Limb (tissue), 2 donors: ENCODE measurements around the gene CD40LG.

Experiments used
- DNase-seq, 2 donors: peaks; one replicate each; pipeline ENCODE4 v3.0.0-alpha.2; 2016; ENCODE audit errors: extremely low spot score in 2 of 2

CD40LG gene

DNA sequence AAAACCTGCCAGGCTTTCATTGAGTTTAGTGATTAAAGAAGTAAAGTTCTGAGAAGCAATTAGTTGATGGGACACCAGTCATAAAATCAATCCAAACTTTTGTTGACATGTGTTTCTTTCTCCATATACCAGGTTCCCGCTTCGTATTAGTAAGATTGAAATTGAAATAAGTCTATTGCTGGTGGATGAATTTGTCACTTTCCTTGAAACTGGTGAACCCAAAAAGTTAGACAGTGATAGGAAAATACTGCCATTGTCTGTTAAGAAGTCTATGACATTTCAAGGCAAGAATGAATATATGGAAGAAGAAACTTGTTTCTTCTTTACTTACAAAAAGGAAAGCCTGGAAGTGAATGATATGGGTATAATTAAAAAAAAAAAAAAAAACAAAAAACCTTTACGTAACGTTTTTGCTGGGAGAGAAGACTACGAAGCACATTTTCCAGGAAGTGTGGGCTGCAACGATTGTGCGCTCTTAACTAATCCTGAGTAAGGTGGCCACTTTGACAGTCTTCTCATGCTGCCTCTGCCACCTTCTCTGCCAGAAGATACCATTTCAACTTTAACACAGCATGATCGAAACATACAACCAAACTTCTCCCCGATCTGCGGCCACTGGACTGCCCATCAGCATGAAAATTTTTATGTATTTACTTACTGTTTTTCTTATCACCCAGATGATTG lies at the start of gene CD40LG:
Gene CD40LG, plus strand, starts transcription at position 482 of the 684 bp plus-strand sequence. Its CDS starts 91 bp downstream, at position 573.
- no peak for DNase-seq

DNA sequence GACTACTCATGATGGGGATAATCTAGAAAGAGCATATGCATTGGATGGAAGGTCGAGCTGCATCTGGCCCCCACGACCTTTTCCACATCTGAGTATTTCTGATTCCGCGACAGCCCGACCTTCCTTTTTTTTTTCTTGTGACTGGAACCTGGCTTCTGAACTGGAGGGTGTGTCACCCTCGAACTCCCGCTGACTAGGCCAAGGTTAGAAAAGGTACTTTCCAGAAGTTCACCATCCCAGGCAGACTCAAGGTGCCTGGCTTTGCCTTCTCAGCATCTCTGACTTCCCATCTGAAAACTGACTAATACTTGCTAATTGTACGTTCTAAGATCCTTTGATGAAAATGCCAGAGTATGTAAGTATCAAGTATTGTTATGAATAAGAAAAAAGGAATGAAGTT lies 49.3 kb upstream of the CD40LG start:
- DNase-seq: no peak

DNA sequence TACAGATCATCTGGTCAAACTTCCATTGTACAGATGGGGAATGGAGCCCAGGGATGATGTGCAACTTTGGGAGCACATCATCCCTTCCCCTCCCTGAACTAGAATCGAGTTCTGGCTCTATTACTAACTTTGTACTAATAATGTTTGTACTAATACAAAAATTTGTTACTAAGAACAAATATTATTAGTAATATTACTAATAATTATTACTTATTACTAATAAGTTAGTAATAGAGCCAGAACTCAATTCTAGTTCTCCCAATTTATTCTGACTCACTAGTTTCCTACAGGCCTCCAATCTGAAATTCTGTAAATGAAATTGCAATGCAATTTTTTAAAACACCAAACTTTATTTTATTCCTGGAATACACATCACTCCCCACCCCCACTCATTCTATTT lies 47.9 kb upstream of the CD40LG start:
- no peak for DNase-seq

DNA sequence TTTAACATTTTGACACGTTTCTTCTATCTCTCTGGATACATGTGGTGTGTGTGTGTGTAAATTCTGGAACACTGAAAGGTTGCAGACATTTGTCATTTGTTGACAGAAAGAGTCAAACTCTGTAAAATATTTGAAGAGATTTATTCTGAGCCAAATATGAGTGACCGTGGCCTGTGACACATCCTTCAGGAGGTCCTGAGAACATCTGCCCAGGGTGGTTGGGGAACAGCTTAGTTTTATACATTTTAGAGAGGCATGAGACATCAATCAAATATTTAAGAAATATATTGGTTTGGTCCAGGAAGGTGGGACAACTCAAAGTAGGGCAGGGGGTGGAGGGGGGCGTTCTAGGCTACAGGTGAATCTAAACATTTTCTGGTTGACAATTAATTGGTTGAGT lies 40.7 kb upstream of the CD40LG start:
- no peak for DNase-seq

DNA sequence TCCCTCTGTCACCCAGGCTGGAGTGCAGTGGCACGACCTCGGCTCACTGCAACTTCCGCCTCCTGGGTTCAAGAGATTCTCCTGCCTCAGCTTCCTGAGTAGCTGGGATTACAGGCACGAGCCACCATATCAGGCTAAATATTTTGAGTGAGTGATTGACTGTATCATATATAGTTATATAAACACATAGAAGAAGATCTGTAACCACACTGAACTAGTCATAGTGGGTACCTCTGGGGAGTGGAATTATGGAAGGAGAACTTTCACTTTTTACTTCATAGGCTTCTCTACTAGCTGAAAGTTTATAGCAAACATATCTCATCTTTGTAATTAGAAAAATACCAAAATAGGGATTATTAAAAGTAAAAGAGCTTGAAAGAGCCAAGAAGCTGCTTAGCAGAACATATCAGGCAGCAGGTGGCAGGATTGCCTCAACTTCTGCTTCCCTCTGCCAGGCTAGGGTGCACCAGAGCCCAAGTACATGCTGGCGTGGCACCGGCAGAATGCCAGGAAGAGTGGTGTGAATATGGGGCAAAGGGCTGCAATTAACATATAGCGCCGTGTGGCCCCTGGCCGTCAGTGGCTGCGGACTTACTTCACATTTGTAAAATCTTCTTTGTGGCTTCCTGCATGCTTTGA lies 39.5 kb upstream of the CD40LG start:
- peak in 1 of 2 donors; percentile 20 for DNase-seq

DNA sequence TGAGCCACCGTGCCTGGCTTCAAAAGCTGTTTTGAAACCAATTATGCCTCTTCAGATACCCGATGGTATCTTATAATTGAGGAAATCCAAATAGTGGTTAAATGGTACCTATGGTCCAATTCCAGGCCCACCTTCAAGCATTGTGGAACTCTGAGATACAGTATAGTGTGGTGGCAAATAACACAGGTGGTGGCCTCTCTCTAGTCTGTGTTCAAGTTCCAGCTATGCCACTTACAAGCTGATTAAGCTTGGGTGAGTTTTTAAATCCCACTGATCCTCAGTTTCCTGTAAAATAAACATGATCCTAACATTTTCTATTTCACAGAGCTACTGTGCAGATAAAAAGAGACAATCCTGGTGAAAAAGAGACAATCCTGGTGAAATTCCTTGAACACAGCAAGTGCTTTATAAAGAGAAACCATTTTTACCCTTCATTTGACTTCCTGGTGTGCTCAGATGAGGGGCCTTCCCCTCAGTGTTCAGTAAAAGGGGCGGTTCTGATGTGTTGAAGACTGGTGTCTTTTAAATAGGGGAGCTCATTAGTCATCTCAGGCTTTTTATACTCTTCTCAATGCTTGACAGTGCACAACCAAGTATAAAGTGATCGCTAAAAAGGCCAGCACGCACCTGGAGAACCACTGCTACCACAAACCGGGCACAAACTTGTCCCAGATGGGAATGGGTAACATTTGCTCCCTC lies 30.8 kb upstream of the CD40LG start:
- no peak for DNase-seq

DNA sequence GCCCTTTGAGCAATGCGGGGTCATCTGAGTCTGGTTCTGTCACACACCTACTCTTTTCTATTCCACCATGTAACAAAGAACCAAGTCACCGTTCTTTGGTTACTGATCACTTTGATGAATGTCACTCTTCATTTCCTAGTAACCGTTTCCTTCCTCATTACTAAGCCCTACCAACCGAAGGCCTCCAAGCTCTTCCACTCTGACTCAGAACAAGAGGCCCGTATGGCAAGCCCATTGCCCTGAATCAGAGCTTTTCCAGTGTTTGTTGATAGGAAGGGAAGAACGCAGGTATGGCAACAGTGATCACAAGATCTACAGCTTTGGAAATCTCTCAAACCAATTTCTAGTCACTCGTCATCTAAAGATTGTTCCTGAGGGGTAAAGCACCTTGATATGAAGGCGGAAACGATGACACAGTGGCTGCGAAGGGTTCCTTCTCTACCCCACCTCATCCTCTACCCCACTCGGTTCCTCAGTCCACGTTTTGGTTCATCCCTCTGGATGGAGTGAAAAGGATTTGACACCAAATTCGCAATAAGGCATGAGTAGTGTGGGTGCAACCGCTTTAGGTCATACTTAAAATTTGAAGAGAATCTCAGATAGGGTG lies 28.0 kb upstream of the CD40LG start:
- no peak for DNase-seq

DNA sequence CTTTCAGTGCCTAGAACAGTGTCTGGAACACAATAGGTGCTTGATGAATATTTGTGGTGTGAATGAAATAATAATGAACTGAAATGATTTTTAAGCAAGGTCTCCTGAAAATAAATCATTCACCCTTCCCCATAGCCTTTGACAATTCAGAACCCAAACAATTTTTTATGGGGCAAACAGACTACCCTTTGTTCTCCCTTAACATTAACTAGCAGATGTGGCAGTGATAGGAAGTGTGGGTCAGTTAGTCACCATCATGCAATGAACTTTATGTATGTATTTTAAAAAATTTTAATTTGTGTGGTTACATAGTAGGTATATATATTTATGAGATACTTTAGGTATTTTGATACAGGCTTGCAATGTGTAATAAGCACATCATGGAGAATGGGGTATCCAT lies 27.2 kb upstream of the CD40LG start:
- DNase-seq: no peak

DNA sequence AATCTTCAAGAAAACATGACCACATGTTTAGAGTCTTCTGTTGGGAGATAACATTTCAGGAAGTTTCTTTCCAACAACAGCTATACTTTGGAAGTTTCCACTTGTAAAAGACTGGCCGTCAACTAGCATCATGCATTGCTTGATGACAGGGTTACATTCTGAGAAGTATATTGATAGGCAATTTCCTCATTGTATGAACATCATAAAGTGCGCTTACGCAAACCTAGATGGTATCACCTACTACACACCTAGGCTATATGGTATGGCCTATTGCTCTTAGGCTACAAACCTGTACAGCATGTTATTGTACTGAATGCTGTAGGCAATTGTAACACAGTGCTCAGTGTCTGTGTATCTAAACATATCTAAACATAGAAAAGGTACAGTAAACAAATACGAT lies 25.4 kb upstream of the CD40LG start:
- DNase-seq: no peak

DNA sequence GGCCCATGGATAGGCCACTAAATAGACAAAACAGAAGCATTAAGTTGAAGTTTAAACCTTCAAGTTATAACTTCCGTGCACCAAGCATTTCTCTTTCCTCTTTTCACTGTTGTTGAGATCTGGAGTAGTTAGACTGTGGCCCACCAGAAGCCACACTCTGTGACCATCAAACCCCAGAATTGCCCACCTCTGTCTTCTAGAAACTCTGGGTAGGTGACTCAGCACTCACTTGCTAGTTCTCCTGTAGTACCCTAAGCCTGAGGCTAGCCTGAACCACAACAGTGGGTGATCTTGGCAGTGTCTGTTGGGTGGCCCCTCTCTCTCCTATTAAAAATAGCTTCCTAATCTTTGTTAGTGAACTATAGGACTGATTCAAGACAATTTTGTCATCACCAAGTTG lies 24.6 kb upstream of the CD40LG start:
- no peak for DNase-seq

DNA sequence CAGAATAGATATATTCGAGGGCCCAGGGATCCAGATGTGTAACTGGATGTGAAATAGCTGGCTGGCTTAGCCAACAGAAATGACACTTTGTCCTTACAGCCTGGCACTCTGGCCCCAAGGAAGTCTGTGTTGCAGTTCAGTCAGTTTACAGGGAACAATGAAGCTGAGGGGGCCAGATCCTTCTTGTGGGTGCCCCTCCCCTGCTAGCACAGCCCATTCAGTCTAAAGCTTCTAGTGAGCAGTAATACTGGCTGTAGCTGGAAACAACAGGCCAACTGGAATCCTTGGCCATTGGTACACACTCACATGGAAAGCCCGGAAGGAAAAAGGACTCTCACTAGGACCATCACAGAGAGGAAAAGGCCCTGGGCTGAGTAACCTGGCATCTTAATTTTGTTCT lies 22.7 kb upstream of the CD40LG start:
- DNase-seq: no peak

DNA sequence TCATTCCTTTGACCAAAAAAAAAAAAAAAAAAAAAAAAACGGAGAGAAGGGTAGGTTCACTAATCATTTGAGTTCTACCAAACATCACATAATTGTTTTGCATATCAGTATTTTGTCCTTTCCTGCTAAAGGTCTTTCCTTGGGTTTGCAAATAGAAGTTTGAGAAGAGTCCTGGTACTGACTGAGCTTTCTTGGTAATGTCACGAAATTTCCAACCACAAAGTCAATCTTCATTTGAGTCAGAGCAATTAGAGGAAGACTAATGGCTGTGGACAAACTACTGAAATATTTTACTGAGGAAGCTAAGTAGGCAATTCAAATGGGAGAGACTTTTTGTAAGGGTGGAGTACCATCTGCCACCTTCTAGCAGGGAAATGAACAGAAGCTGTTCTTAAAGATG lies 21.7 kb upstream of the CD40LG start:
- DNase-seq: no peak

DNA sequence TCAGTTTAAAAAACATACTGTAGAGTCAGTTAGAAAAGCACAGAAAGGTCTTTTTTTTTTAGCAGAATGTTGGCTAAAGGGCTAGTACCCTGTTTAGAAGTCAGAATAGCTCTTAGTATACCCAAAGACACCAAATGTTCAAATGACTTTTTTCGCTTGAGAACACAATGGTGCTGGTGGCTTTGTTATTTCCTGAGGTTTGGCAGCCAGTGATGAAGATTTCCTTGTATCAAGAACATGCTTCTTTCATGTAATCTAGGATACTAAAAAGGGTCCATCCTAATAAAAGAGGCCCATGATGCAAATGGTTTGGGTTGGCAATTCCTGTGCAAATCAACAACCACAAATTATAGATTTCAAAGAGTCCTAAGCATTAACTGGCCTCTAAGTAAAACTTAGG lies 21.1 kb upstream of the CD40LG start:
- no peak for DNase-seq

DNA sequence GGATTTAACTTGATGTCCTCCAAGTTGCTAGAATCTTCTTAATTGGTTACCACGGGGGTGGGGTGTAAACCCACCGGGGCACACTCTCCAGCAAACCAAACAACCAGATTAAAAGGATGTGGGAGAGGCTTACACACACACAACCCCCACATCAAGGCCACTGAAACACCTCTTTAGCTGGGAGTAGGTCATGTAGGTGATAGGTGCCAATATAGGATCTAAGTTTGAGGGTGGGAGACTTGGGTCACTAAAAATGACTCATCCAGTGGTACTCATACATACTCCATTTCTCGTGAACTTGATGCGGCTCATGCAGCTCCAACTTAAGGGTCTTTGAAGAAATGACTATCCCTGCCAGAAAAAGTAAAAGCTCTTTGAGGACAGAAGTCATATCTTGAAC lies 20.5 kb upstream of the CD40LG start:
- no peak for DNase-seq

DNA sequence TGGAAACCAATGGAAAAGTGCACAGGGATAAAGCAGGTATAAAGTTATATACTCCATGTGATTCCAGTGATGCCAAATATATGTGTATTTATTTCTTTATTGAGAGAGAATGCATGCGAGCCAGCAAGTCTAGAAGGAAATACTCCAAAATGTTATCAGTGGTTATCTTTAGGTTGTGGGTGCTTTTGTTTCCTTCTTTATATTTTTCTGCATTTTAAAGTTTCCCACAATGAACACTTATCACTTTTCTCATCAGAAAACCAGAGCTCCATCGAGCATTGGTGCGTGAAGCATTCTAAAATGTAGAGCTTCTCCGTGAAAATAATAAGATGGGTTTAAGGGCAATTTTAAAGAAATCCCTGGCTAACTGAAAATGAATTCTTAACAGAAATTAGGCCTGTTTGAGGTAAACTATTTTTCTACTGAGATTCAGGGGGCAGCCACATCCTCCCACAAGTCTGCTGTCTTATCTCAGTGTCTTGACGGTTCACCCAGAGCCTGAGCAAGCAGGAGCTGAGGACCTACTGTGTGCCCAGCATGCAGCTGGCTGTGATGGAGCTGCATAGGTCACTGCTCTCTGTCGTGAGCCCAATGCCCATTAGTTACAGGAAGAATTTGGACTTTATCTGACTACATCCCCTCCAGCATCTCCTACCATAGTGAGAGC lies 18.7 kb upstream of the CD40LG start:
- no peak for DNase-seq

DNA sequence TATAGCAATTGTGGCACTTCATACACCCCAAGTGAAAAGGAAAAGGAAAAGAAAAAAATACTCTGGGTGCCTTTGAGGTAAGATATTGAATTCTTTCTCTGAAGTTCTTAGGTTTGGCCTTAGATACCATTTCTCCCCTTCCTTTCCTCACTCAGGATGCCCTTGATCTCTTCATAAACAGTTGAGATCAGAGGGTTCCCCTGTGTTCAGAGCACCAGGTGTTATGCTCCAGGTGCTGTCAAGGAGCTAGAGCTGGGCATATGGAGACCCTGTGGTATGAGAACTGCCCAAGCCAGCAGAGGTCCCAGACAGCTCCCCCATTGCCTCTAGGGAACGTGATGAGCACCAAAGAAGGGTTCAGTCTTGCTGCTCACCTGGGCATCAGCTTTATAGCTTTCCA lies 17.1 kb upstream of the CD40LG start:
- DNase-seq: no peak

DNA sequence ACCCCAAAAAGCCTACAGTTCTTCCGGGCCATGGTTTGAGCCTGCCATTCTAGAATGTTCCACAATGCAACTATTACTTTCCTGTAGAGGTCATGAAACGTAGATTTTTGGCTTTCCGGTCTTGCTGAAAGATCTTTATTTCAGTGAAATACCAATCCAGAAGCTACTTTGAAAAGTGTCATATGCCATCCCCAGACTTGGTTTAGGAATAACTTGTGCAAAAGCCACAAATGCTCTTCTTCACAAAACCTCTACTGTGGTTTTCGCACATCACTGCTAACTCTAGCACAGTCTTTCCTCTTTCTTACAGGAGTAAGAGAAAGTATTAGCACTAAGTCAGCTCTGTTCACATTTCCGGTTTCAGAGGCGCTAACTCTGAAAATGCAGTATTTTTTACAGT lies 12.7 kb upstream of the CD40LG start:
- no peak for DNase-seq

DNA sequence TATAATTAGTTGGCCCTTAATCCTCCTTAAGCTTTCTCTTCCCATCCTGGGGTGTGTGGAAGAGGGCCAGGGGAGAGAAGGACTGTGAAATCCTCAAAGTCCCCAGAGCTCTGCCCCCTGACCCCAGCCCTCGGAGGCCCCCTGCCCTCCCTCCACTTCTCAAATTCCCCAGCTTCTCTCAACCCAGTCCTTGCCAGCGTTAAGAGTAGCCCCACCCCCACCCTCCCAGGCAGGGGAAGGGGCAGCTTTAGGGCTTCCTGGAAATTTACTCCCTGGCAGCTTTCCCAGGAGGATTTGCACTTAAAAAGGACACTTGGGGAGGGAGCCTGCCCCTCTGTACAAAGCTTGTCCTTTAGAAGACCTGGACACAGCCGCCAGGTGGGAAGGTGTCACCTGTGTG lies 11.8 kb upstream of the CD40LG start:
- no peak for DNase-seq

DNA sequence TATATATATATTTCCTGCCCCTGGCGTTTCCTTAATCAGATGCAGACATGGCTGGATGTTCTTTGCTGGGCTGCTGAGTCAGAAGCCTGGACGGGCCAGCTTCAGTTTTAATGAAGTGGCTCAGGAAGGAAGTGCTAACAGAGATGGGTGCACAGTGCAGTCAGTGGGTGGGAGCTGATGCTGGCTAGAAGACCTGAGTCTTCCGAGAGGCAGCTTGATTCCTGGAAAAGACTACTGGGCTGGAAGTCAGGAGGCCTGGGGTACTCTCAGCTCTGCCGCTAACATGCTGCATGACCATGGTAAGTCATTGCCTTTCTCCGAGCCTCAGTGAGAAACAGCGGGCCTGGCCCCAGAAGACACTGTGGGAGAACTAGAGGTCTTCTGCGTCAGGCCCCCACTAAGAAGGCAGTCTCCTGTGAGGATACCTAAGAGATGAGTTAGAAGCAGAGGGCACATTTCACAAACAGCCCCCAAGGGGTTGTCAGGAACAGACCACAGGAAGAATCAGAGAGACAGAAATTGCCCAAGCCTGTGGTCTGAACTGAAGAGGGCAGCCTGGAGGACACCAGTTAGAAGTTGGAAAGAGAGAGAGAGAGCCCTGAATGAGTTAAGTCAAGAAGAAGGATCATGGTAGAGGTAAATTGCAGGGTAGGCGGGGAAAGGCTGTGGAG lies 8.3 kb upstream of the CD40LG start:
- DNase-seq: no peak

DNA sequence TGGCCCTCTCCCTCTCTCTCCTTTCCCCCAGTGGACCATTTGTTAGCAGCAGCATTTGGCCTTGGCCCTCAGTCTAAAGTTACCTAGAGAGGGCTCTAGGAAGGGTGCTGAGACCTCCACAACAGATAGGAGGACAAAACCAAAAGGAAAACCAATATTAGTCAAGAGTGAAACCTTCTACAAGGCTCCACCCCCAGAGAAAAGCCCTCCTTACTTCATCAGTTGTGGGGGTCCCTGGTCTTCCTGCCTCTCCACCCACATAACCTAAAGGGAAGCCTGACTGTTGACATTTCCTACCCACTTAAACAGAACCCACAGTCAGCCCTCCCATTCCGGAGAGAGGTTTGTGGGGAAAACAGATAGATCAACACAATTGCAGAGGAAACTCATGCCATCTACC lies 4.7 kb upstream of the CD40LG start:
- DNase-seq: no peak

DNA sequence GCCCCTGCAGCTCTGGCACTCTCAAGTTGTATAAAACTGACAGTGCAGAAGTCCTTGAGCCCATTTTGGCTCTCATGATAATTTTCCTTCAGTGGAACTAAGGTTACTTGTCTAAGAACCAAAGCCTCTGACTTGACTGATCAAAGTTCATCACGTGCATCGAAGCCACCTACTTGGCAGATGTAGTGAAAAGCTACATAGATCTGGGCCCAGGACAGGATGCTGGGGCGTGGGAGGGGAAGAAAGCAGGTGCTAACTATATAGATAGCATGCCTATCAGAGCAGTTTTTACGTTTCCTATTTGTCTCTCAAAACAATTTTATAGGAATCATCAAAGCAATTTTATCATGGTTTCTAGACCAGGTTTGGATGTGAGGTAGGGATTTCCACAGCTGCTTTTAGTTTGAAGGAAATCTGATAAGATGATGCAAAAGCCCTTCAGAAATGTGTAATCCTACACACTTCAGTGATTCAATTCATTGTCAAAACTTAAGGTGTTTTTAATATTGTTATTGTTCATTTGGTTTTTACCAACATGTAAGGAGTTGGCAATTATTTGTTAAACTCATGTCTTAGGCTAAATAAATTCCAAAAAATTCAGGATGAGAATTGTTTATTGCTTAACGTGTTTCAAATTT lies 1.2 kb upstream of the CD40LG start:
- no peak for DNase-seq
